Vagina (tissue), 2 donors: ENCODE data around the gene DGKD. TPM values are rescaled to one million over a fixed set of nuclear protein-coding genes. Genes with fewer than 3 reads are reported as not detected.

Experiments used
- DNase-seq, 2 donors: peaks; one replicate each; pipeline ENCODE4 v3.0.0-alpha.2; 2017; ENCODE audit errors: extremely low spot score in 2 of 2
- H3K27ac ChIP-seq: fragments of 200-600 bp; sonication (generic); one replicate; pipeline ENCODE4 v1.5.1; 2019
- H3K27me3 ChIP-seq: fragments of 200-600 bp; sonication (generic); one replicate; pipeline ENCODE4 v1.5.1; 2019
- H3K36me3 ChIP-seq, 2 donors: fragments of 200-600 bp; sonication (generic); one replicate each; pipeline ENCODE4 v1.5.1; 2017 to 2019
- H3K4me1 ChIP-seq: fragments of 200-600 bp; sonication (generic); one replicate; pipeline ENCODE4 v1.5.1; 2019
- H3K4me3 ChIP-seq, 2 donors: fragments of 200-600 bp; sonication (generic); 1 replicate in 1 of 2; 2 replicates in 1 of 2; pipeline ENCODE4 v1.5.1; 2016 to 2019
- H3K9me3 ChIP-seq: fragments of 200-600 bp; sonication (generic); one replicate; pipeline ENCODE4 v1.5.1; 2019
- CTCF ChIP-seq, 3 experiments: fragments of 450-650 bp in 2 of 3; fragments of 200-600 bp in 1 of 3; sonication (generic) in 1 of 3; IDR thresholded peaks; one replicate each; pipeline ENCODE4 v1.5.1; 2017 to 2019; ENCODE audit warnings: antibody characterized with exemption in 3 of 3, mild to moderate bottlenecking in 2 of 3, moderate library complexity in 2 of 3
- POLR2A ChIP-seq, 2 donors: fragments of 450-650 bp; IDR thresholded peaks; one replicate each; pipeline ENCODE4 v1.6.1; 2017; ENCODE audit warnings: antibody characterized with exemption in 2 of 2, mild to moderate bottlenecking in 2 of 2, moderate library complexity in 2 of 2
- POLR2AphosphoS5 ChIP-seq, 2 donors: sonication (generic); formaldehyde crosslinking; IDR thresholded peaks; one replicate each; pipeline ENCODE4 v1.9.0; 2017; ENCODE audit warnings: antibody characterized with exemption in 2 of 2, mild to moderate bottlenecking in 2 of 2, low read depth in 1 of 2; ENCODE audit not compliant: insufficient read depth in 1 of 2
- intact Hi-C: fragments of 100-400 bp; cut with DNase I; formaldehyde crosslinking; loops from one replicate; pipeline ENCODE4 v1.15.1; 2023
- total RNA-seq: library from RNA; depleted of rRNA; stranded (reverse); fragments of >200 nt; gene quantifications from one replicate; pipeline ENCODE4 v1.2.3, GENCODE V29; 2016

Gene DGKD
- total RNA-seq, 1 donor from 2014 or later, result 13.3 TPM

DNA sequence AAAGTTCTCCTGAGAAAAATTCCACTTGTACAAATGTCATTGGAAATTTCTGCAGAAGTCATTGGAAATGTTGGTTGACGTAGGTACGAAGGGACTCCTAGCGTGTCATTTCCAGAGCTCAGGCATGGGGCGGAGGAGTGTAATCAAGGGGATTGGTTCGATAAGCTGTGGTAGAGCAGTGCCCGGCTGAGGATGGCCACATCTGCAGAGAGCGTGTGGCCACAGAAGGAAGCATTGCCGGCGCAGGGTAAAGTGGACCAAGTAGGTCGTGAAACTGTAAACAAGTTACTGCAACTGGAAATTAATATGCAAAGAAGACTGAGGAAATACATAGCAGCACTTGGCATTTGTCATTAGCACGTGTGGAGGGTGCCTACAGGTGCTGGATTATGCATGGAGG, 101.8 kb downstream of the DGKD start:
- H3K27me3 ChIP-seq, result no peaks in the 10 kb centered on the region
- TF ChIP-seq CTCF (IDR thresholded peaks at IDR 0.05) (no peak), POLR2AphosphoS5 (IDR thresholded peaks at IDR 0.05; ENCODE audit: insufficient read depth in 1 of 2, low read depth in 1 of 2) (no peak), POLR2A (IDR thresholded peaks at IDR 0.05) (no peak)
- no peak overlapping the region for H3K4me3 ChIP-seq
- H3K36me3 ChIP-seq, result peaks cover 0 to 25% of the 10 kb centered on the region in 2 donors
- no peaks in the 10 kb centered on the region for H3K9me3 ChIP-seq
- H3K4me1 ChIP-seq, result no peaks in the 10 kb centered on the region
- intact Hi-C loops, result no loop called here
- DNase-seq, result no peak
- no peak overlapping the region for H3K27ac ChIP-seq

DNA sequence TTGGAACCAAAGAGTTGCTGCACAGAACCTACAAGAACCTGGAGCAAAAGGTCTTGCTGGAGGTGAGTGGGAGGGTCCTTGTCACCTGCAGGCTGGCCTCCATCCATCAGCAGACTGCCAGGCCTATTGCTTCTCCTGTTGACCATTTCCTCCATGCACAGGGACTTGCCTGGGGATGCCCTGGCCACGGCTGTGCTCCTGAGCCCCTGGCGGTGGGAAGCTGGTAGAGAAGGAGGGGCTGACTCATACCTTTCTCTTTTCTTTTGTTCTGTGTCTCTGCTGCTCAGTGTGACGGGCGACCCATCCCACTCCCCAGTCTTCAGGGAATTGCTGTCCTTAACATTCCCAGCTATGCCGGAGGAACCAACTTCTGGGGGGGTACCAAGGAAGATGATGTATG, 102.6 kb downstream of the DGKD start:
- H3K9me3 ChIP-seq, result no peaks in the 10 kb centered on the region
- no peaks in the 10 kb centered on the region for H3K4me1 ChIP-seq
- H3K36me3 ChIP-seq, result peaks cover 0 to 34% of the 10 kb centered on the region in 2 donors
- intact Hi-C loops, result no loop called here
- TF ChIP-seq CTCF (IDR thresholded peaks at IDR 0.05), result no peak
- TF ChIP-seq POLR2A (IDR thresholded peaks at IDR 0.05), result no peak
- TF ChIP-seq POLR2AphosphoS5 (IDR thresholded peaks at IDR 0.05; ENCODE audit: insufficient read depth in 1 of 2, low read depth in 1 of 2), result no peak
- no peaks in the 10 kb centered on the region for H3K27me3 ChIP-seq
- no peak overlapping the region for H3K4me3 ChIP-seq
- no peak for DNase-seq
- H3K27ac ChIP-seq, result no peak overlapping the region

DNA sequence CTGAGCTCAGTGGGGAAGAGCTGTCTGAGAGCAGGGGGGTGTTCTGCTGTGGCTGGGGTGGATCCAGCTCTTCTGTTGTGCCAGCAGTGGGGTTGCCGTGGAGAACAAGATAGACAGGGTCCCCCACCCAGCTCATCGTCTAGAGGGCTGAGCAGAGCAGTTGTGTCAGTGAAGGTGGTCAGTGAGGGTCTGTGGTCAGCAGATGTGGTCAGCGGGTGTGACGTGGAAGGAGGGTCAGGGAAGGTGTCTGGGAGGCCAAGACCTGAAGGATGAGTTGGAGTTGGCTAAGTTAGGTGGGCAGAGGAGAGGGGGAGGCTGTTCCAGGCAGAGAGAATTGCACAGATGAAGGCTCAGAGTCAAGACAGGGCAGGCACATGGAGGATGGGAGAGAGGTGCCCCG, 103.1 kb downstream of the DGKD start:
- Histone ChIP-seq H3K27ac (no peak overlapping the region), H3K4me3 (no peak overlapping the region), H3K27me3 (no peaks in the 10 kb centered on the region), H3K36me3 (peaks cover 0 to 34% of the 10 kb centered on the region in 2 donors), H3K9me3 (no peaks in the 10 kb centered on the region), H3K4me1 (no peaks in the 10 kb centered on the region)
- TF ChIP-seq POLR2A (IDR thresholded peaks at IDR 0.05) (no peak), POLR2AphosphoS5 (IDR thresholded peaks at IDR 0.05; ENCODE audit: insufficient read depth in 1 of 2, low read depth in 1 of 2) (no peak), CTCF (IDR thresholded peaks at IDR 0.05) (no peak)
- DNase-seq, result no peak
- intact Hi-C loops, result no loop called here

GRCh38 chr2:233458031-233458610, 103.8 kb downstream of the DGKD start:
- TF ChIP-seq POLR2AphosphoS5 (IDR thresholded peaks at IDR 0.05; ENCODE audit: insufficient read depth in 1 of 2, low read depth in 1 of 2) (no peak), CTCF (IDR thresholded peaks at IDR 0.05) (no peak), POLR2A (IDR thresholded peaks at IDR 0.05) (no peak)
- H3K27me3 ChIP-seq, result no peaks in the 10 kb centered on the region
- peaks cover 0 to 40% of the 10 kb centered on the region in 2 donors for H3K36me3 ChIP-seq
- intact Hi-C loops, result no loop called here
- H3K27ac ChIP-seq, result no peak overlapping the region
- no peaks in the 10 kb centered on the region for H3K4me1 ChIP-seq
- H3K4me3 ChIP-seq, result no peak overlapping the region
- H3K9me3 ChIP-seq, result no peaks in the 10 kb centered on the region
- DNase-seq, result no peak

GRCh38 chr2:233458826-233459225, 104.5 kb downstream of the DGKD start:
- H3K27ac ChIP-seq, result no peak overlapping the region
- no peak for TF ChIP-seq CTCF (IDR thresholded peaks at IDR 0.05)
- no peak for TF ChIP-seq POLR2AphosphoS5 (IDR thresholded peaks at IDR 0.05; ENCODE audit: insufficient read depth in 1 of 2, low read depth in 1 of 2)
- no peak for TF ChIP-seq POLR2A (IDR thresholded peaks at IDR 0.05)
- H3K36me3 ChIP-seq, result peaks cover 0 to 44% of the 10 kb centered on the region in 2 donors
- H3K9me3 ChIP-seq, result no peaks in the 10 kb centered on the region
- no peaks in the 10 kb centered on the region for H3K27me3 ChIP-seq
- no peak for DNase-seq
- intact Hi-C loops, result no loop called here
- no peak overlapping the region for H3K4me3 ChIP-seq
- no peaks in the 10 kb centered on the region for H3K4me1 ChIP-seq
